Activated T-helper 9 cell treated with anti-CD3 and anti-CD28 coated beads, Interleukin-2, amount 50 U/mL, for 16 hours (primary cell): ENCODE results near the gene CFAP65.

Experiments
- DNase-seq: peaks from one replicate; pipeline ENCODE4 v3.0.0-alpha.2; 2020; ENCODE audit warnings: low read depth

Gene CFAP65

GRCh38 chr2:218990612-218991011, 50.7 kb downstream of the CFAP65 start:
- no peak for DNase-seq

GRCh38 chr2:218990052-218990451, 51.3 kb downstream of the CFAP65 start:
- DNase-seq: no peak

- DNase-seq: no peak
Measured at GRCh38 chr2:218988650-218989049, 52.7 kb downstream of the CFAP65 start.

- DNase-seq: no peak
Measured at GRCh38 chr2:218988164-218988563, 53.2 kb downstream of the CFAP65 start.

DNA sequence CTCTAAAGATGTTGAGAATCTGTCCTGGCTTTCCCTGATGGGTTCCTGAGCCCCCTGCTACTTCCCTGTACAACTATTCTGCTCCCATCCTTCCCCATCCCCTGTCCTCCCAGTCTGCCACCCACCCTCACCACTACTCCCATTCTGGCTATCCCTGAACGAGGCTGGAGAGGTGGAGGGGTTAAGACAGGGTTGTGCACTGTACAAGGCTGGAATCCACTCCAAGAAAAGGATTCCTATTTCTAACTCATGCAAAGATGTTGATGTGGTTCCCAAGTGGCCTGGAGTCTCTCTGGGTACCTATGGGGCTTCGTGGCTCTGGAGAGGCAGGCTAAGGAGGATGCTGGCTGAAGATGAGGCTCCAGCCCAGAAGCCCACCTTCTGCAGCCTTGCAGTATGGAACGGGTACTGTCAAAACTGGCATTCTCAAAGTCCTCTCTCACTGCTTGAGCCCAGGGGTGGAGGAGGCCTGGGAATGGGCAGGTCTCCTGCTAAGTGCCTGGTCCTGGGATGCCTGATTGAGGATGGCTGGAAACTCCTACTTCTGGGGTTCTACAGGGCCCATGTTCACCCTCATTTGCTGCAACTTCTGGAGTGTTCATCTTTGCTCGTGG, 55.1 kb downstream of the CFAP65 start:
- no peak for DNase-seq

DNA sequence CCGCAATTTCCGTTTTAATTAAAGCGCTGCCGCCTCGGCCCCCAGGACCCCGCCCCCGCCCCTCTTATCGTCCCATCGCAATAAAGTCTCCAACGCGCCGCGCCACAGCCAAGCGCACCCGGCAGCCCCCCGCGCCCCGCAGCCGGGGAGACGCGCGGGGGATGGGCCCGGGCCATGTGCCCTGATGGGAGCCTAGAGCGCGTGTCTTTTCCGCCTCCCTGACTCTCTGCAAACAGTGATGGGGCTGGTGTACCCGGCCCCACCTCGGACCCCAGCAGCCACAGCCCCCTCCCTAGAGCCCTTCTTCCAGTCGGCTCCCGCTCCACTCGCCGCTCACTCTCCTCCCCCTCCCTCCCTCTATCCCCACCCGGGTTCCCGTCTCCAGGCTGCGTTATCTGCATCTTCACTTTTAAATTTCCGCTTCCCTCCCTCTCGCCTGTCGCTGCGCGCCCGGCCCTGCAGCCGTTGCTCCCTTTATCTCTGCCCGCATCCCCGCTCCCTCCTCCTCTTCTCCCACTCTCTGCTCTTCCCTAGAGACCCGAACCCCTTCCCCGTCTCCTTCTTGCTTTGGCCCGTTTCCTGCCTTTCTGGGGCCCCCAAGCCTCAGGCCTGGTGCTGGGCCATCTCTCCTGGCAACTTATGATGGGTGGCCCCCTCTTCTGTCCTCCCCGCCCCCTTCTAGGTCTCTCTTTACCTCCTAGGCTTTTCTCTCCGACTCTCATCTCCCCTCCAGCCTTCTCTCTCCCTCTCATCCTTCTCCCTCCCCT, 55.8 kb downstream of the CFAP65 start:
- DNase-seq: no peak

DNA sequence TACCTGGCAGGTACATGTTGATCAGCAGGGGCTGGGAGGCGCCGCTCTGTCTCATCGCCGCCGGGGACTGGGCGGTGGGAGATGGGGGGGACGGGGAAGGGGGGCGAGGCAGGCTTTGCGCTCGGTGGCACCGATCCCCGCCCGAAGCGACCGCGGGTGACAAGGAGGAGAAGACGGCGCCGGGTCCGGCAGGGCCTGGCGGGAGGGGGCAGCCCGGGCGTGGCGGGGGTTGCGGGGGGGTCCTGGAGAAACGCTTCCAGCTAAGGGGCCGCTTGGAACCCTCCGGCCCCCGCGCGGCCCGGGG, 56.3 kb downstream of the CFAP65 start, which contains the start of gene FEV:
Gene FEV (minus strand): TSS at position 164 of the 304 bp plus-strand sequence. CDS start 109 bp downstream, at position 55.
- no peak for DNase-seq

- DNase-seq: no peak
Measured at GRCh38 chr2:218984239-218985020, 56.9 kb downstream of the CFAP65 start.

DNA sequence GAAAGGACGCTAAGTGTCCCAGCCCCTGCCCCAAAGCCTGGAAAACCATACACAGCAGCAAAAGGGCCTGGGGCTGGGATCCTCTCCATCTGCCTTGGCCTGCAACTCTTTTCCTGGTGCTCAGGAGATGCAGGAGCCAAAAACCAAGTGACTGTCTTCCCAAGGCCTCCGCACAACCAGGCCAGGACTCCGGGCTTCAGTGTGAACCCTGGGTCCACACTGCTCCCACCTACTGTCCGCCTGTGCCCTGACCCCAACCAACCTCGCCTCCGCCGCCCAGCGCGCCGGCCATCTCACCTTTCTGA, 57.4 kb downstream of the CFAP65 start:
- no peak for DNase-seq

DNA sequence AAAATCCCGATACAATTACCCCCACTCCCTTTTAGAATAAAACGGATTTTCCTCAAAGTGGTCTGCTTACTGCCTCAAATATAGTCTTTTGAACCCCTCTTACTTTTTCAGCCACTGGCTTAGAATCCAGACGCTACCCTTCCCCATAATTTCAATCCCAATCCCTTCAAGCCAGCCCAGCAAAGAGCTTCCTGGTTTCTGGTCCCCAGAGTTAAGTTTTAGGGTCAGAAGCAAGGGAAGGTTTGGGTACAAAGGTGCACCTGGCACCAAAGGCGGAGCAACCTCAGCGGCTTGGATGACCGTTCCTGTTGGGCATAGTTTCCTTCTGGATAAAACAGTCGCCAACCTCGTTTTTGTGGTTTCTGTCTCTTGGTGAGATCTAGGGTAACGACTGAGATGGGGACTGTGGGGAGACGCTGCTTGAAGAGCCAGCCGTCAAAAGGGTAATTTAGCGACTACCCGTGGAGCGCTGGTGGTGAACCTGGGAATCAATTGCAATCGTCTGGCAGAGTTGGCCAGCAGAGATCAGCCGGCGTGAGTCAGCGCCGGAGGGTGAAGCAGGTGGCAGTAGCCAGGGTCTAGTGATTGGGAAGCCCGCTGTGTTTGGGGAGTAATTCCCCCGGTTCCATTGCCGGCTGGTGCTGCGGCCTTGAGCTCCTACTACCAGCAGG, 57.9 kb downstream of the CFAP65 start:
- DNase-seq: no peak

DNA sequence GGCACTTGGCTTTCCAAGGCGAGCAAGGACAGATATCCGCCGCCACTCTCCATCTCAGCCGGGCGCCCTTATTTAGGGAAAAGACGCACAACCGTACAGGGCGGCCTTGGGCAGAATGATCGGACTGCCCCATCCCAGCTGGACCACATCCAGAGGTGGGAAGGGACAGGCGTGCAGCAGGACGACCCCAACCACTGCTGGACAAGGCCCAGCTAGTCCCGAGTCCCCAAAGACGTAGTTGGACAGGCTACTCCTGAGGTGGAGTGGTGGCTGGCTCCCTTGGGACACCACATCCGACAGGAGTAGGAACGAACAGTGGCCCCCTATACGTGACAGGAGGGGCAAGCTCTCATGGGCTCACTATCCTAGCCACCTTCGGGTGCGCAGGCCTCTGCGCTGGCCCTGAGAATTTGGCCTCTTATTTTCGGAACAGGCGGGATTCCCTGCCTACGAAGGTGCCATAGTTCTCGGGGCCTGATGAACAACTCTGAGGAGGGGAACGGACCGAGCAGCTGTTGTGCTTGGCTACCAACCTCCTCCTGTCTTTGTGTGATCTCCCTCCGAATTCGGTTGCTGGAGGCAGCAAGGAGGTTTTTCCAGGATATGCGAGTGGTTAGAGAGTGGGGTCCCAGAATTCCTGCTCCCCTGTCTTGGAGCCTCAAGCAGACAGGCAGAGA, 58.6 kb downstream of the CFAP65 start:
- no peak for DNase-seq

GRCh38 chr2:218981881-218982585, 59.3 kb downstream of the CFAP65 start:
- no peak for DNase-seq

GRCh38 chr2:218981390-218981880, 59.9 kb downstream of the CFAP65 start:
- no peak for DNase-seq

- DNase-seq: no peak
Measured at GRCh38 chr2:218980735-218981389, 60.5 kb downstream of the CFAP65 start.

DNA sequence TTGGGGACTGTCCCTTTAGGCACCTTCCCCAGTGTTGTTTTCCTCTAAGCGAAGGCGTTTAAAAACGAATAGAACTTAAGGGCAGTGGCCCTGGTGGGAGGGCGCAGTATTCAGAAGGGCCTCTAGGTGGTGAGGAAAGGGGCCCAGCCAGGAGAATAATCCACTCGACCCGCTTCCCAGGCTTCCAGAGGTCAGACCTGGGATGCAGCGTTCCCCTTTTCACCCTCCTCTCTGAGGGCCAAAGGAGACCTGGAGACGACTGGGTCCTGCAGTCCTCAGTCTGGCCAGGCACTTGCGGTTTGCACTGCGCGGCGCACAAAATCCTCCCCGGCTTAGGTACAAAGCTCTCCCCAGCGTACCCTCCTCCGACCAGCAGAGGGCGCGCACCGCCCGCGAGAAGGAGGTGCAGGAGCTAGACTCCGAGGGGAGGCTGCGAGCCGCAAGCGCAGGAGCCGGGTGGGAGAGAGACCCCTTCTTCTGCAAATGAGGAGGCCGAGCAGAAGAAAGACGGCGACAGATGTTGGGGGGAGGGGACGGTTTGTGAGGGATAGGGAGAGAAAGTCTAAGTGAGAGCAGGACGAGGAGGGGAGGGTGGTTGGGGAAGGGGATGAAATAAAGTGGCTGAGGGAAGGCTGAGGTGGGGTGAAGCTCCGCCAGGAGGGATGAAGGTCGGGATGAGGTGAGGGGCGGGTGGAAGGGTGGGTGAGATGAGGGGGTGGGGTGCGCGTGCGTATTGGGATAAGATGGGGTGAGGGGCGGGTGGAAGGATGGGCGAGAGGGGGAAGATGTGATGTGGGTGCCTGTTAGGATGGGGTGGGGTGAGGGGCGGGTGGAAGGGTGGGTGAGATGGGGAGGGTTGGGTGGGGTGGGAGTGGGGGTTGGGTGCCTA, 61.2 kb downstream of the CFAP65 start:
- peak; percentile 74 for DNase-seq

- DNase-seq: no peak
Measured at GRCh38 chr2:218975060-218975777, 66.1 kb downstream of the CFAP65 start.

- DNase-seq: no peak
Measured at GRCh38 chr2:218970894-218971293, 70.4 kb downstream of the CFAP65 start.

GRCh38 chr2:218964041-218964771, 77.1 kb downstream of the CFAP65 start:
- no peak for DNase-seq
